Endothelial cell (in vitro differentiated cells): Measurements from ENCODE around the gene BTG3. TPM values are rescaled to one million over a fixed set of nuclear protein-coding genes. Genes with fewer than 3 reads are reported as not detected.

Experiments
- DNase-seq: peaks from one replicate; pipeline ENCODE4 v3.0.0; 2021; ENCODE audit warnings: low spot score
- H3K27ac Mint-ChIP-seq: one replicate; pipeline ENCODE4 v1.8.0; 2021; ENCODE audit warnings: mixed read lengths, inconsistent platforms; ENCODE audit not compliant: unreplicated experiment
- H3K27me3 Mint-ChIP-seq: one replicate; pipeline ENCODE4 v1.8.0; 2021; ENCODE audit warnings: mild to moderate bottlenecking, moderate library complexity, mixed read lengths, inconsistent platforms; ENCODE audit not compliant: unreplicated experiment
- H3K36me3 Mint-ChIP-seq: one replicate; pipeline ENCODE4 v1.8.0; 2021; ENCODE audit warnings: mild to moderate bottlenecking, low read depth, mixed read lengths, inconsistent platforms; ENCODE audit not compliant: unreplicated experiment
- H3K4me1 Mint-ChIP-seq: one replicate; pipeline ENCODE4 v1.8.0; 2021; ENCODE audit warnings: mild to moderate bottlenecking, mixed read lengths, inconsistent platforms; ENCODE audit not compliant: unreplicated experiment
- H3K4me3 Mint-ChIP-seq: one replicate; pipeline ENCODE4 v1.8.0; 2021; ENCODE audit warnings: mild to moderate bottlenecking, mixed read lengths, inconsistent platforms; ENCODE audit not compliant: unreplicated experiment
- H3K9me3 Mint-ChIP-seq: one replicate; pipeline ENCODE4 v1.8.0; 2021; ENCODE audit warnings: mixed read lengths, inconsistent platforms; ENCODE audit not compliant: unreplicated experiment
- total RNA-seq: library from RNA; stranded (reverse); fragmentation: NEBNext Ultra II Directional; extraction: Animal tissue kit (Norgen Biotek cat#: 25700); gene quantifications from one replicate; pipeline ENCODE4 v1.2.1, GENCODE V29; 2021; ENCODE audit not compliant: unreplicated experiment
- TF ChIP-seq, protein P1 (sequence below): fragments of 200-600 bp; sonication (generic); IDR thresholded peaks from one replicate; pipeline ENCODE4 v1.5.0; 2021; ENCODE audit warnings: antibody characterized with exemption; ENCODE audit not compliant: unreplicated experiment

The BTG3 gene
- total RNA-seq, 1 donor from 2014 or later: 18.5 TPM

DNA sequence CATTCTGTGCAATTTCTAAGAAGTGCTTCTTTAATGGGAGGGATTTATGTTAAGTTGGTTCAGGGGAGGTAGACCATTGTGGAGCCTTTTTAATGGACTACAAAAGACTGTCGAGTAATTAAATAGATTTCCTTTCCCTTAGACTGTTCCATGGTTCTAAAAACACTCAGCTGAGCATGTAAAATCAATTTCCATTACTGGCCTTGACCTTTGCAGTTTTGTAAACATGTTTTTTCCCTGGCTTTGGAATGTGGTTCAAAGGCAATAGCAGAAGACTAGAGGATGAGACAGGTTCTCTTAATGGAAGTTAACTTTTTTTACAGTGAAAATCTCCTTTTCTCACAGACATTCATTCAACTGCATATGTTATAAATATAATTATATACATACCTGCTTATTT is 37.6 kb upstream of the BTG3 start:
- Mint-ChIP-seq H3K27me3 (no peaks in the 10 kb centered on the region), H3K4me3 (no peak overlapping the region), H3K9me3 (no peaks in the 10 kb centered on the region)

DNA sequence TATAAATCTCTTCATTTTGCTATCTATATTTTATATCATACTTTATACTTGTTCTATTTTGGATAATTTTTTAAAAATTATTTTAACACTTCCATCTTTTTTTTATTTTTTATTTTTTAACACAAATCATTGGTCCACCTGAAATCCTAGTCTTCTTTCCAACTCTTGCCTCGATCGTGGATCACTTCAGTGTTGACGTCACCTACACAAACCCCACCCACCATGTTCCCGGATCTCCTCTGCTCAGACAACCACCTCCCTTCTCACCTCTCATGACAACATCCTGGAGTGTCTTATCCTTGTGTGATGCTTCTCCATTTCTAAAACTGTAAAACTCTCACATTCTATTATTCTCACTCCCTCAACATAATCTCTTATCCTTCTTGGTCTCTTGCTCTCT is 34.1 kb upstream of the BTG3 start:
- H3K4me3 Mint-ChIP-seq: no peak overlapping the region
- TF ChIP-seq, protein P1, sequence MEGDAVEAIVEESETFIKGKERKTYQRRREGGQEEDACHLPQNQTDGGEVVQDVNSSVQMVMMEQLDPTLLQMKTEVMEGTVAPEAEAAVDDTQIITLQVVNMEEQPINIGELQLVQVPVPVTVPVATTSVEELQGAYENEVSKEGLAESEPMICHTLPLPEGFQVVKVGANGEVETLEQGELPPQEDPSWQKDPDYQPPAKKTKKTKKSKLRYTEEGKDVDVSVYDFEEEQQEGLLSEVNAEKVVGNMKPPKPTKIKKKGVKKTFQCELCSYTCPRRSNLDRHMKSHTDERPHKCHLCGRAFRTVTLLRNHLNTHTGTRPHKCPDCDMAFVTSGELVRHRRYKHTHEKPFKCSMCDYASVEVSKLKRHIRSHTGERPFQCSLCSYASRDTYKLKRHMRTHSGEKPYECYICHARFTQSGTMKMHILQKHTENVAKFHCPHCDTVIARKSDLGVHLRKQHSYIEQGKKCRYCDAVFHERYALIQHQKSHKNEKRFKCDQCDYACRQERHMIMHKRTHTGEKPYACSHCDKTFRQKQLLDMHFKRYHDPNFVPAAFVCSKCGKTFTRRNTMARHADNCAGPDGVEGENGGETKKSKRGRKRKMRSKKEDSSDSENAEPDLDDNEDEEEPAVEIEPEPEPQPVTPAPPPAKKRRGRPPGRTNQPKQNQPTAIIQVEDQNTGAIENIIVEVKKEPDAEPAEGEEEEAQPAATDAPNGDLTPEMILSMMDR: no peak
- no peaks in the 10 kb centered on the region for H3K27me3 Mint-ChIP-seq

More for the DNA sequence above, 37.6 kb upstream of the BTG3 start:
- Mint-ChIP-seq H3K4me1 (no peaks in the 10 kb centered on the region), H3K27ac (no peak overlapping the region), H3K36me3 (no peaks in the 10 kb centered on the region)
- TF ChIP-seq, protein P1: no peak
- DNase-seq: no peak

DNA sequence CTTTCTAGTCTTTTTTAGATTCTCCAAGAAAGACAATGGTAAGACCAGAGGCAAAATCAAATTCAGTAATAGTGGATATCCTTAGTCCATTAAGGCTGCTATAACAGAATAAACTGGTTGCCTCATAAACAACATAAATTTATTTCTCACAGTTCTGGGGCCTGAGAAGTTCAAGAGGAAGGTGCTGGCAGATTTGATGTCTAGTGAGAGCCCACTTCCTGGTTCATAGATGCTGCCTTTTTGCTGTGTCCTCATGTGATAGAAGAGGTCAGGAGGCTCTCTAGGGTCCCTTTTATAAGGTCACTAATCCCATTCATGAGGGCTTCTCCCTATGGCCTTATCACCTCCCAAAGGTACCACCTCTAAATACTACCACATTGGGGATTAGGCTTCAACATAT is 31.5 kb upstream of the BTG3 start:
- H3K4me3 Mint-ChIP-seq: no peak overlapping the region
- H3K4me1 Mint-ChIP-seq: no peaks in the 10 kb centered on the region
- TF ChIP-seq, protein P1: no peak

More for the DNA sequence above, 34.1 kb upstream of the BTG3 start:
- Mint-ChIP-seq H3K36me3 (no peaks in the 10 kb centered on the region), H3K27ac (no peak overlapping the region), H3K9me3 (no peaks in the 10 kb centered on the region), H3K4me1 (no peaks in the 10 kb centered on the region)
- no peak for DNase-seq

DNA sequence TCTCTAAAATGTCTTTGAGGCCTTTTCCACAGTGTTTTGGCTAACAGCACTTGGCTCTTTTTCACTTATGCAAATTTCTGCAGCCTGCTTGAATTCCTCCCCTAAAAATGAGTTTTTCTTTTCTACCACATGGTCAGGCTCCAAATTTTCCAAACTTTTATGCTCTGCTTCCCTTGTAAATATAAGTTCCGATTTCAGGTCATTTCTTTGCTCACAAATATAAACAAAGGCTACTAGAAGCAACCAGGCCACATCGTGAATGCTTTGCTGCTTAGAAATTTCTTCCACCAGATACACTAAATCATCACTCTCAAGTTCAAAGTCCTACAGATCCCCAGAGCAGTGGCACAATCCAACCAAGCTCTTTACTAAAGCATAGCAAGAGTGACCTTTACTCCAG is 28.1 kb upstream of the BTG3 start:
- Mint-ChIP-seq H3K27me3 (peaks cover 1% of the 10 kb centered on the region), H3K4me1 (no peaks in the 10 kb centered on the region), H3K9me3 (no peaks in the 10 kb centered on the region), H3K27ac (no peak overlapping the region), H3K4me3 (no peak overlapping the region), H3K36me3 (no peaks in the 10 kb centered on the region)
- no peak for DNase-seq
- TF ChIP-seq, protein P1: no peak

More for the DNA sequence above, 31.5 kb upstream of the BTG3 start:
- Mint-ChIP-seq H3K27ac (no peak overlapping the region), H3K9me3 (no peaks in the 10 kb centered on the region), H3K27me3 (no peaks in the 10 kb centered on the region), H3K36me3 (no peaks in the 10 kb centered on the region)
- no peak for DNase-seq

DNA sequence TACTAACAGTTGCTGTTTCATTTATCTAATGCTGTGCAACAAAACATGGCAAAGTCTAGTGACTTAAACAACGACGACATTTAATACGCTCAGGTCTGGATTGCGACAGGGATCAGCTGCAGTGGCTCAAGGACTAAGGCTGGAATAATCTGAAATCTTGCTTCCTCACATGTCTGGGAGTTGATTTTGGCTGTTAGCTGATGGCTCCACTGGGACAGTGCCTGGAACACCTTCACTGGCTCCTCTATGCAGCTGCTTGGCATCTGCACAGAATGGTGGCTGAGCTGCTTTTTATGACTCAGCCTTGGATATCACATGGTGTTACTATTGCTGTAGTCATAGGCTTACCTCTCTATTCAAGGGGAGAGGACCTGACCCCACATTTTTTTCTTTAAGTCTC is 24.0 kb upstream of the BTG3 start:
- TF ChIP-seq, protein P1: no peak
- Mint-ChIP-seq H3K36me3 (no peaks in the 10 kb centered on the region), H3K9me3 (no peaks in the 10 kb centered on the region), H3K27ac (no peak overlapping the region), H3K4me3 (no peak overlapping the region), H3K27me3 (peaks cover 1% of the 10 kb centered on the region), H3K4me1 (no peaks in the 10 kb centered on the region)
- no peak for DNase-seq
